Activated effector memory CD4-positive, alpha-beta T cell treated with anti-CD3 and anti-CD28 coated beads, Interleukin-2, amount 50 U/mL, for 16 hours (primary cell): ENCODE measurements around the gene SDCBP2.

ENCODE experiments used
- DNase-seq: peaks from one replicate; pipeline ENCODE4 v3.0.0-alpha.2; 2020

Gene SDCBP2

DNA sequence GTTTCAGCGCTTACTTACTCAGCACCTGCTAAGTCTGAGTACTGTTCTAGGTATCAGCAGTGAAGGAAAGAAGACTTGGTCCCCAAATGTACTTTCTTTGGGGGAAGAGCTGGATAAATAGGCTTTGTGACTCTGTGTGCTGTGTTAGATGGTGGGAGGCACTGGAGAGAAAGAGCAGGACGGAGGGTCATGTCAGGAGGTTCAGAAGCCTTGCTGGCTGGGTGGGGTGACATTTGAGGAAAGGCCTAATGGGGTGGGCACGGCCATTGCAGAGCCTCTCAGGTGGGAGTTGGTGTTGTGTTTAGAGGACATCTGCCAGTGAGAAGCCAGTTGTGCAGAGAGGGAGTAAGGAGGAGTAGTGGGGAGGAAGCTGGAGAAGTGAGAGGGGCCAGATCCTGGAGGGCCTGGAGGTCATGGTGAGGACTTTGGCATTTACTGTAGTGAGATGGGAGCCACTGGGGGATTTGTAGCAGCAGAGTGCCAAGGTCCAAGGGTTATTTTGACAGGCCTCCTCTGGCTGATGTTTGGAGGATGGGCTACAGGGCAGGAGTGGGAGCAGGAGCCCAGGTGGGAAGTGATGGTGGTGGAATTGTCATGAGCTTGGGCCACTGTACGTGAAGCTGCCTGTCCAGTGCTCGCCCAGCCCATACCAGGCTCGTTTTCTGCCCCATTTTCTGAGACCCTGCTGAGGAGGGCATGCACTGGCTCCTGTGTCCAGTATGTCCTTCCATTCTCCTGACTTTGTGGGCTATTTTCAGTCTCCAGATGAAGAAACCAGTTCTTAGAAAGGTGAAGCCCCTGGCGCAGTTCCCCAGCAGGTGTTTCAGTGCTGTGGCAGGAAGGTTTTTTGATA, 886 bp downstream of the SDCBP2 start:
- DNase-seq = peak; percentile 57

DNA sequence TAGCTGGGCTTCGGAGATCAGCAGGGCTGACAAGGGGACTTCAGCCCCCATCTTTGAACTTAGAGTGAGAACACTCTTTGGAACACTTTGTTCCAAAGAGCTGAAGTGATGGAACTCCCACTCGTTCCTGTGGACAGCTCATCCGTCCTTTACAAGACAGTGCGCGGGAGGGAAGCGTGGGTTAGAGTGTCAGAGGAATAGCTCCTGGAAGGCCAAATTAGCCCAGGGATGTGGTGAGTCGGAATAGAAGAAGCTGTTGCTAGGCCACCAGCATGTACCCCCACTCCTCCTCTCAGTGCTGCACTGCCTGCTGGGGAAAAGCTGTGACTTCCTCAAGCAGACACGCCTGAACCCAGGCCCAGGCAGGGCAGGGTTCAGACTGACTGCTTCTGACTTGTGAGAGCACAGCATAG, 1.7 kb downstream of the SDCBP2 start:
- DNase-seq = peak; percentile 64

DNA sequence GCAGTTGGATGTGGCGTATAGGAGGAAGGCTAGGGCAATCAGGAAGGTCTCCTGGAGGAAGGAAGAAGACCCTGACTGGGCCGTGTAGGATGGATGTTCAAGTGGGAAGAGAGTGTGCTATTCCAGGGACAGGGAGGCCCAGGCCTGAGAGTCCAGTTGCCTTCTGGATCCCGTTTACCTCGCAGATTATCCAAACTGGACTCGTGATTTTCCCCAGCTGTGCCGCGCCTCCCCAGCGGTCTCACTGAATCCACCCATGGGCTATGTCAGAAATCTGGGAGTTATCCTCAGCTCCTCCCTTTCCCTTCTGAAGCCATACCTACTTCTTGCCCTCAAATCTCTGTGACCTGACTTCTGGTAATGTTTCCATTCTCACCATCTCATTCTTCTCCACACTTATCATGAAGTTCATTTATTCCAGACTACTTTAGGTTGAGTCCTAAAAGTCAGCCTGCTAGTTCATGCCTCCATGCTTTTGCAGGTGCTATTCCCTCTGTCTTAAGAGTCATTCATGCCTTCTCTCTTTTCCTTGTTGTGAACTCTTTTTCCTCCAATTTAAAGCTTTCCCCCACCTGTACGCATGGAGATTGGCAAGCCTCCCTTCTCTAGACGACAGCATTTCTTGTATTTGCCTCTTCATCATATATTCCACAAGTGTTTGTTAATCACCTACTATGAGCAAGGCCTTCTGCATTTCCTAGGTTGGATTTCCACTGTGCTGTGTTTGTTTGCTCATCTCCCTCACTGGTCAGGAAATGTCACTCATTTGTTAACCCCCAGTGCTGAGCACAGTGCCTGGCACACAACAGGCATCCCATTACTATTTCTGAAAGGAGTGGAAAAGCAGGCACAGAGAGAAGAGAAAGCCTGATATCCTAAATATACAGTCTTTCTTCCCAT, 2.7 kb downstream of the SDCBP2 start:
- DNase-seq = peak; percentile 53

DNA sequence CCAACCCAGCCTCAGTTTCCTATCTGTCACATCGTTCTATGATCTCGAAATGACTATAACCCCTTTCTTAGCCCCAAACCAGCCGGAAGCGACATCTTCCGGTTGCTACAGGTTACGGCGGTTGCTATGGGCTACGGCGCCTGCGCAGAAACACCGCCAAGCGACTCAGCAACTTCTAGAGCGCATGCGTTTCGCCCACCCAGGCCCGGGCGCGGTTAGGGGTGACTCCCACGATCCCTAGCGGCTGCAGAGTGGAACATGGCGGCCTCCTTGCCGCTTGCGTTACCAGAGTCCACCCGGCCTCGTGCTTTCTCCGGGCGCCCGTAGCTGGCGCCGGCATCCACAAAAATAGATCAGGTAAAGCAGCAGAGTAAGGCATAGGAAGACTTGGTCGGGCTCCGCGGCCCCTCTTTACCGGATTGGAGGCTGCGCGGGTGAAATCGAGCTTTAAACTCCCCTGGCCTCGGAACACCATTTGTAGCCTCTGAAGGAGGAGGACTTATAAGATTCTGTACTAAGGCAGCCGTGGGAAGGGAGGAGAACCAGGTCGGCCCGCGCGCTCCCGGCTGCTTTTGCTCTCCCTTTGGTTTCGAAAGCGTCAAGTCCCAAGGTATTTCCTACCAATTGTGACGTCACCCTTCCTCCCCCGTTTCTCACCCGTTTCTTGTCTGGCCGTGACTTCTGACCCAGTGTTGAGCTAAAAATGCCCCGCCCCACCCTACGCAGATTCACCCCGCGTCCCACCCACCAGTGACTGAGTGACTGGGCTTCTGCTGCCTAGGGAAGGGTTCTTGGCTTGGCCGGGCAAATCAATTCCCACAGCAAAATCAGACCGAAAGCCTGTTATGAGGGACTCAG, 3.5 kb downstream of the SDCBP2 start:
- DNase-seq = peak; percentile 100

DNA sequence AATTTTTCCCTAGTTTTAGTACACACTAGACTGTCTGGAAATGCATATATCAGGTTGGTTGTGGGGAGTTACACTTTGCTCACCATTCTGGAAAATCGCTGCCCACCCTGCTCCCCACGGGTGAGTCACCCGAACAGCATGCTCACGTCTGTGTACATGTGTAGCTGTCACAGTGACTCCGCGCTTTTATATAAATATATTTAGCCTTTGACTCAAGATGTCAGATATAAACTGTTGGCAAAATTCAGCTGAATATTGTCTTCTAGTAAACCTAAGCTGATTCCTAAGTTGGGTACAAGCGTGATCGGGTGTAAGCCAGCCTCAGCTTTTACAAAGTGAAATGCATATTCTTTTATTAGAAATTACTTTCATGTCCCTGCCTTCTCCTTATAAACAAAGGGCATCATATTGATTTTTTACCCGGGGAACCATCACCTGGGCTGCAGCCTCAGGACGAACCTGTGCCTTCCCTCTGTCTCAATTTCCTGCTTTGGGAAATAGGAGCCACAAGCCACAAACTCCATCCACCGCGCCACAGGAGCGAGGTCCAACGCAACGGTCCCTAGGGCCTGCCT, 4.3 kb downstream of the SDCBP2 start:
- DNase-seq = peak; percentile 76

DNA sequence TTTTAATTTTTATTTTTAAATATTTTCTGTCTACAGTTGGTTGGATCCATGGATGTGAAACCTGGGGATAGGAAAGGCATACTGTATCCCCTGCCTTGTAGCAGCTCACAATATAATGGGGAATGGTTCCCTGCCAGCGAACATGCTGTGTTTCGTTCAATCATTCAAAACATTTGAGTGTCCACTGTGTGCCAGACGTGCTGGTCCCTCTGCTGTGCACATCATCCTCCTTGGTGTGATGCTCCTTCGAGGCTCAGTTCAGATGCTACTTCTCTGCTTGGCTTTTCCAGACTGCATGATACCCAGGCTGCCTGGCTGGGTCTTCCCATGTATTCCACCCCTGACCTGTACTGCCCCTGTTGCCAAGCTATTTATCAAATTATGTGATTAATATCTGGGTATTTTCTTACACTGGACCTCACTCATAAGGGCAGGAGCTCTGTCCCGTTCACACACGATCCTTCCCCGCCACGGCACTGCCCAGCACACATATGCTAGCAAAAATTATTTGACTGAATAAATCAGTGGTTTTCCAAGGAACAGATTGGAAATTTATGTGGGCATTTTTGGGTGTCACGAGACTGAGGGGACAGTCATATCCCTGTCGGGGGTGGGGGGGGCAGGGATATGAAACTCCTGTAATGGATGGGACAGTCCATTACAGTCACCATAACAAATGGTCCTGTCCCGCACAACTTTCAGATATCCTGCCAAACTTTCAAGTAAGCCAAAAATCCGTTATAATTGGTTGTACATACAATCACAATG, 4.9 kb downstream of the SDCBP2 start:
- DNase-seq = peak; percentile 50

DNA sequence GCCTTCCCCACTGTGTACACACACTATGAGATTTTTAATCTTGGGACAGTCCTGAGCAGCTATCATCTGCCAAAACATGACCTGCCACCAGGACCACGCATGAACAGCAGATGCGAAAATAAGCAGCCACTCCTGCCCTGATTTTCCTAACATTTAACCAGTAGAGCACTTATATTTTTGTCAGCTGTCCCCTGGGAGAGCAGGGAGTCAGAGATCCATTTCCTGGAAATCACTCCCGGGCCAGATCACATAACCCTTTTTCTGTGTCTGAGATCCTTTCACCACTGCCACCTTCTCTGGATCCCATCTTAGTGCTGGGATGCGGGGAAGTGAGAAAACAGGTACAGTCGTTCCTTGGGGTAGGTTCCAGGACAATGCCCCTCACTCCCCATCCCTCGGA, 5.7 kb downstream of the SDCBP2 start:
- DNase-seq = peak; percentile 54

DNA sequence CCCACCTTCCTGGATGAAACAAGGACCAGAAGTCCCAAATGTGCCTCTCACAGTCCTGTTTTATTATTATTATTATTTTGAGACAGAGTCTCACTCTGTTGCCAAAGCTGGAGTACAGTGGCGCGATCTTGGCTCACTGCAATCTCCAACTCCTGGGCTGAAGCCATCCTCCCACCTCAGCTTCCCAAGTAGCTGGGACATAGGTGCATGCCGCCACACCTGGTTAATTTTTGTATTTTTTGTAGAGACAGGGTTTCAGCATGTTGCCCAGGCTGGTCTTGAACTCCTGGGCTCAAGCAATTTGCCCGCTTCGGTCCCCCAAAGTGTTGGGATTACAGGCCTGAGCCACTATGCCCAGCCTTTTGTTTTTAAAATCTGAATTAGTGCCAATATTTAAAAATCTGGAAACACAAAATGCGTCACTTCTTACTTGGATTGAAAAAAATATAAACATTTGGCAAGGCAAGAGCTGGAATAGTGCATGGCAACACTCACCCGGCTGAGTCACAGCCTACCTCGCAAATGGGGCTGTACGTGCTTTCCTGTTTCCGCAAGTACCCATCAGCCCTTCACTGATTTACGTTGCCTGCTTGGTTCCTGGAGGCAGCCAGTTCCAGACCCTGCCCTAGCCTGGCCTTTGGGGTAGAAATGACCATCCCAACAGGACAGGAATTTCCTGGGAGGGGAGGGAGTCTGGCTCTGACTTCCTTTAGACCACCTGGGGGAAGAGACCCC, 6.3 kb downstream of the SDCBP2 start:
- DNase-seq = peak; percentile 51

DNA sequence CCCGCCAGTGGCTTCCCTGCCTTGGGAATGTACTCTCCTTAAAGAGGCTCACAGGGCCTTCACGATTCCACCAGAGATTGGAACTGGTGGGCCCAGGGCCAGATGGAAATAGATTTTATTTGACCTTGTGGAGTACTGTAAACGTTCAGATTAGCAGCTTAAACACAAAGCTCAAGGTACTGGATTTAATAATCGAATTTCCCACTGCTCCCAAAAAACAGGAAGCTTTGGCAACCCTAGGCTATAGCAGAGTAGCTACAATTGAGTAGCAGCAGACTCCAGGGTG, 7.3 kb downstream of the SDCBP2 start:
- DNase-seq = no peak

DNA sequence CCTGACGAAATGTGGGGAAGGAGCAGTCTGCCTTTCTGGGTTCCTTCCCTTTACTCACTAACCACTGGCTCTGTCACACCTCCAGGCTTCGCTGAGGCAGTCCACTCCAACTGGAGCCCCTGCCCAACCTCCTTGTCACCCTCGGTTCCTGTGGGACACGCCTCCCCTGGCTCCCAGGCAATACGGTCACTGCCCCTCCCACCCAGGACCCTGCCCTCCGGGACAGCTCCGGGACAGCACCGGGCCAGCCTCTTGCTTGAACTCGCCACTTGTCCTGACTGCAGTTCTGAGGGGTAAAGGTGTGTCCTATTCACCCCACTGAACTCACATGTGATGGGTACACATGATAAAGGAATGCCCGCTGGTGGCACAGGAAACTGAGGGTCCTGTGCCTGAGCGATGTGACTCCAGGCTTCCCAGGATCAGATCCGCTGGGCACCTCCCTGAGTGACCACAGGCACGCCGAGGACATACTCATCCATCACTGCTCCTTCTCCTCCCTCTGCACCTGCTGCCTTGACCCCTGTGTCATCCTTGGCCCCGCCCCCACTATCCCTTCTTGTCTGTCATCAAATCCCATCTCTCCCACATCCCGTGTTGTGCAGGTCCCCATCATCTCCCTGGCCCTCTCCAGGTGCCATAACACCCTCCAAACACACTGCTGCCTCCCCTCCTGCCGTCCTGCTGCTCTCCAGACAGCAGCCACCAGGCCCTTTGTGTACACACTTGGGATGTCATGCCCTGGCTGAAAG, 7.9 kb downstream of the SDCBP2 start:
- no peak for DNase-seq

DNA sequence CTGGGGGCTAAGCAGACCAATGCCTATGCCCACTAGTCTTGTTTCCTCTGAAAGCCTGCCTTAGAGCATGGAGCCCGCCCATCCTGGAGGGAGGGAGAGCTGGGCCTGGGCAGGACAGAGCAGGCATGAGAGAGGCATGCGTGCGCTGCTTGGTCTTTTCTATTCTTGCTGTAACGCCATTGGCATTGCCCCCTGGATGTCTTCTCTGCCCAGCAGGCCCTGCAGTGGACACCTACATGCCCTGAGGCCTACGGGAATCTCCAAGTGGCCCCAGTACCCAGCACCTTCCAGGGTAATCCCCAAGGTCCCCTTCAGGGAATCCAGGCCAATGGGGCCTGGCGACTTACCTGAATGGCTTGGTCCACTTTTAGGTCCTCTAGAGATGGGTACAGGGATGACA, 8.9 kb downstream of the SDCBP2 start:
- no peak for DNase-seq

DNA sequence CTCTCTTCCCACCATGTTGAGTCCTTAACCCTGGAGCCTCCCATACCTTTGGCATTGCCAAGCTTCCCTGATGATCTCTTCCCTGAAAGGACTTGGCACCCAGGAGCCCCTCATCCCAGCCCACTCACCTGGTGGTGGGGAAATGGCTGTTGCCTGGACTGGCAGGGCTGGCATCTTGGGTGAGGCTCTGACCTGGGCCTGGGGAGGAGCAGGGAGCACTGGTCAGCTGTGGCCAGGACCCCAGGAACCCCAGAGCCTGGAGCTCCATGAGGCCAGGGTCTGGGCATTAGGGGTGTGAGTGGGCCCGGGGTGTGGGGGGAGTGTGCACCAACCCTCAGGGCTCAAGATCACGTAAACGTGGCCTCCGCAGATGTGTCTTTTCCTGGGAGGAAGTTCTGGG, 9.5 kb downstream of the SDCBP2 start:
- no peak for DNase-seq

DNA sequence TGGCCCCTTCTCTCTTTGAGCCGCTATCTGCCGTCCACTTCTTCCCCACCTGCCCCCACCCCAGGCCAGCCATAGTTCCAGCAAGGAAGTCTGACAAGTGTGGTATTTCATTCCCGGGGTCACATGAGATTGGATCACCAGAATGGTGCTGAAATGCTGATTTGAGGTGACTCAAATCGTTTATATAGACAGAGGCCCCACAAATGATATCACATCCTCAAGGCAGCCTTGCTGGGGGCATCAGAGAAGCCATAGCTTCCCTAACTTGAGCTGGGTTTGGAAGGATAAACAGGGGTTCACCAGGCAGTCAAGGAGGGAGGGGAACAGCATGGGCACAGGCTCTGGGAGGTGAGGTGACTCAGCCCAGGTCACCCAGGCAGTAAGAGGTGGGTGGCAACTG, 9.9 kb downstream of the SDCBP2 start:
- DNase-seq = no peak

DNA sequence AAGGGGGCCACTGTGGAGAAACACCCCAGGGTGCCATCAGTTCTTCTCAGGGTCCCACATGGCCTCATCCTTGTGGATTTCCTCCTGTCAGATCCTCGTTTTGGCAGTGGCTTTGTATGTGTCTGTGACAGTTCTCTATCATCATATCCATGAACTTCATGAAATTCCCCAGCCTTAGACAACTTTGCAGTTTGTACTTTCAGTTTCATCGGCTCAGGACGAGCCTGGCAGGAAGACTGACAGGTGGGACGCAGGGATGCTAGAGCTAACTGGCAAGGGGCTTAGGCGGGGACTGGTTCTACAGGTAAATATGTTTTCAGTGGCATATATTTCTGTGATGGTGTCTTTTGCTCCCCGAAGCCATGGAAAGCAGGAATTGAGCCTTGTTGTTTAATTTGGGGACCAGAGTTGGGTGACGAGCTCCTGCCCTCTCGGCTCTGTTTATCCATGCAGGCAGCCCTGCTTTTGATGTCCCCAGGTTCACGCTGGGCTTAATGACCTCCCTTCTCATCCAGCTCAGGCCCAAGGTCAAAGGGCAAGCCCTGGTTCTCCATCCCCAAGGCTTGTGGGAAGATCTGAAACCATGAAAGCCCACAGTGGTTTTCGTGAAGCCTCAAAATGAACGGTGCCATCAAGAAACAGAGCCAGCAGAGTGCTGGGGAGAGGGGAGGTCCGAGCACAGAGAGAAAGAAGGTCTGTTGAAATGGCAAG, 11.2 kb downstream of the SDCBP2 start:
- DNase-seq = no peak

DNA sequence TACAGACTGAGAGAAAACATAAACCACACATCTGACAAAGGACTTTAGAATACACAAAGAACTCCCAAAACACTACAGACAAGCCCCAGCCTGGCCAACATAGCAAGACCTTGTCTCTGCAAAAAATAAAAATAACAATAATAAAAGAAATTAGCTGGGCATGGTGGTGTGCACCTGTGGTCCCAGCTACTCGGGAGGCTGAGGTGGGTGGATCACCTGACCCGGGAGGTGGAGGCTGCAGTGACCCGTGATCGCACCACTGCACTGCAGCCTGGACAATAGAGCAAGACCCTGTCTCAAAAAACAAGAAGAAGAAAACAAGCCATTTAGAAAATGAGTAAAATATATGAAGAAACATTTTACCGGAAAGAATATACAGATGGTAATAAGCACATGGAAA, 13.1 kb downstream of the SDCBP2 start:
- no peak for DNase-seq

DNA sequence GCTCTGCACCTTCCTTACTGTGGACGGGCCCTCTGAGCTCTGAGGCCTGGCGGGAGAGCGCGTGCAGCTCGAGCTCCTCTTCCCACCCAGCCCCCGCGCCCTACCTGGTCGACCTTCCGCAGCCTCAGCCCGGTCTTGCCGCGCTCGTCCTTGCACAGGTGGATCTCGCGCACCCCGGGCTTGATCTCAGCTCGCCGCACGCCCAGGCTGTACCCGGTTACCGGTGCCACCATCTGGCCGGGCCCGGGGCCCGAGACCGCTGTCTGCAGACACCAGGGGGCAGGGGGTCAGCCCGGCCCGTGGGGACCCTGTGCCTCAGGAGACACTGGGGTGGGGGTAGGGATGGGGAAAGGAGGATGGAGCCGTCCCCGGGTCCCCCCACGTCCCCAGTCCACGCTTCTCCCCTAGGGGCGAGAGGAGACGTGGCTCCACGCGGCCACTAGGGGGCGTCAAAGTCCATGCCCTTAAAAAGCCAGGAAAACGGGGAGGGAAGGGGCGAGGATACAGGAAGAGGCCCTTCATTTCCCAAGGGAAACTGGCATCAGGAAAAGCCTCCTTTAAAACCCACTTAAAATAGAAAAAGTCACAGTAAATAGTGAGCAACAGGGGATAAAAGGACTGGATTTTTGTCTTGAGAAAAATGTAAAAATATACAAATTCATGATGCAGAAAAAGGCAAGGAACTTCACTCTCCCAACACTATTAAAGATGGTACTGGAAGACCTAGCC, 15.5 kb downstream of the SDCBP2 start:
- peak; percentile 89 for DNase-seq

DNA sequence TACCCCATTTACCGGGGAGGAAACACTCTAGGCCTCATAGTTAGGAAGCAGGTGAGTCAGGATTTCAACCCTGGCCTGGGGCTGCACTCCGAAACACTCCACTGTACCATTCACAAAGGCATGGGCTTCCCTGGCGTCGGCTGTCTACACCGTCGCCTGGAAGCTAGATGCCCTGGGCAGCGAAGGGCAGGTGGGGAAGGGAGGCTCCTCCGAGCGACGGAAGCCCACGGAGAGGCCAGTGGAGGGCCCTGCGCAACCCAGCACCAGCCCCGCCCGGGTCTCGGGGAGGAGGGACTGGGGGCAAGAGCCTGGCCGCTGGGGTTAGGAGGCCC, 16.1 kb downstream of the SDCBP2 start:
- DNase-seq = no peak

DNA sequence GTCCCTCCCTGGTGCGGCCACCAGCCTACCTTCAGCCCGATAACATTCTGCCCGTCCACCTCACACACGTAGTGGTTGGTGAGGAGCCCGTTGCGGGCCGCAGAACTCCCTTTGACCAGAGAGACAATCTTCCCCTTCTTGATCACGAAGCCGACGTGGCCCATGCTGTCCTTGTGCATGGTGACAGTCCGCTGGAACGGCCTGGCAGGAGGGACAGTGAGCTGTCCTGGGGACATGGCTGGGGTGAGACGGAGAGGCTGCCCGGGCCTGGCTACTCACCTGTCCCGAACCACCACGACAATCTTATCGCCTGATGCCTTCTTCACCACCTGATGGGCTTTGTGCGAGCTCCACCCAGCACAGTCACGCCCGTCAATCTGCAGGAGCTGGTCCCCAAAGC, 16.6 kb downstream of the SDCBP2 start:
- DNase-seq = no peak

DNA sequence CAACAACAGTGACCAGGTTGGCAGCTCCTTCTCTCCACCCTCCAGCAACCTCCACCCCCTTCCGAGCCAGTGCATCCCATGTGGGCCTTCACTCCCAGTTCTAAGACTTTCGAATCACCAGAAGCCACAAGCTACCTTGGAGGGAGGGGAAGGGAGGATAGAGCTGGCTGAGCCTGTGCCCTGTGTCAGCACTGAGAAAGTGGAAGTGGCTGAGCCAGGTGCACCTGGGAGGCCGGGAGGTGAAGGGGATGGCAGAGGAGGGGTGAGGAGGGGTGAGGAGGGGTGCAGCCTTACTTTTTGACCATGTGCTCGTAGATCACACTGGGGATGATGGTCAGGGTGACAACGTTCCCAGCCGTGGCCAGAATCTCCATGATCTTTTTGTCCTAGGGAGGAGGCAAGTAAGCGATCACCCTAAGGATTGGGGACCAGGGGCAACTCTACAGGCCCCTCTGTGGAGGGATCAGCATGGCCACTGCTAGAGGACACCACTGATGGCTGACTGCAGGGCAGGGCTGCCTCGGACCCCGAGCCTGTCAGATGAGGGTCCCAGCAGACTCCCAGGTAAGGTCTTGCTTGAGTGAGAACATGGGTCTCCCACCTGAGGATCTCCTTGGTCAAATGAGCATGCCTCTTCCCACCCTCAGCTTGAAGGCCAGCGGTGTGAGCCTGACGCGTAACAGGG, 18.3 kb downstream of the SDCBP2 start:
- no peak for DNase-seq
